NCI-H2107 (cell line): Measurements from ENCODE around the gene HUS1.
A peak's percentile ranks its signal among the peaks of the same experiment; 100 is the strongest.

Experiments used
- DNase-seq: peaks from one replicate; lab custom pipeline; 2025; lab: John Stamatoyannopoulos, UW

Gene HUS1

DNA sequence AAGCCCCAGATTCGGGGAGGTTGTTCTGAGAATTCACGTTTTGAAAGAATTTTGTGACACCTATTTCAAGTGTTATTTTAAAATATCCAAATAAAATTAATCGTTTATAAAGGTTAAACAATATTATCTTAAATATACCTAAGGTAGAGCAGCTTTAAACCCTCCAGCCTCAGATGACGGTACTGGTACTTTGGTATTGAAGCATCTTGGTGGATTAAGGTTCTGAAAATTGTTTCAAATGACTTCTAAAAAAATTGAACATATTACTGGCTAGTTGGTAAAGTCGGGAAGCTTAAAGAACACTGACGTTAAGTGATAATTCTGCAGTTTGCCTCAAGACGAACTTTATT lies 392 bp upstream of the HUS1 start:
- DNase-seq: no peak

DNA sequence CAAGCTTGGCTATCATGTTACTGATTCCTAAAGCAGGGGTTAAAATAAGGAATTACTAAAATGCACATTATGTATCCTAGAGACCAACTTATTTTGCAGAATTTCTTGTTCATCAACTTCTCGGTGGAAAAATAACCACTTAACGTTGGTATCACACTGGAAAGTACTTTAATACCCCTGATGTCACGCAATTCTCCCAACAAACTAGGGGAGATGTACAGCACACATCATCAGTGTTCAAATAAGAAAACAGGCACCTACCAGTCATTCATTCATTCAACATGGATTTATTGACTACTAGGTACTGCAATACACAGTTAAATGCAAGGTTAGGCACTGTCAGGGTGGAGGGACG lies 648 bp downstream of the HUS1 start:
- no peak for DNase-seq

DNA sequence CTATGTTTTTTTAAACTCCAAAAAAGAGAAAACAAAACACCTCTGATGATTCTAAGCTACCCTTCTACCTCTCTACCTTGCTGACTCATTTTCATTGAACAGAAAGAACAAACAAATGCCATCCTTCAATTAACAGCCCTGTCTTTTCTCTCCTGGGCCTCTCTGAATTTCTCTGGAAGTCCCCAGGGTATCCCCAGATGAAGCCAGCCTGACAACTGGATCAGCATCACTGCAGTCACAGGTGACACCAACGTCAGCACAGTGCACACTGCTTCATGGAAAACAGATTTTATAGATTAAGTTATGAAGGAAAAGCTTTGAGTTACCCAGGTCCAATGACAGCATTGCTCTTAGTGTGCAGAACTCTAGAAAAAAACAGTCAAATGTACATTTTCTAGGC lies 5.7 kb downstream of the HUS1 start:
- DNase-seq: no peak

DNA sequence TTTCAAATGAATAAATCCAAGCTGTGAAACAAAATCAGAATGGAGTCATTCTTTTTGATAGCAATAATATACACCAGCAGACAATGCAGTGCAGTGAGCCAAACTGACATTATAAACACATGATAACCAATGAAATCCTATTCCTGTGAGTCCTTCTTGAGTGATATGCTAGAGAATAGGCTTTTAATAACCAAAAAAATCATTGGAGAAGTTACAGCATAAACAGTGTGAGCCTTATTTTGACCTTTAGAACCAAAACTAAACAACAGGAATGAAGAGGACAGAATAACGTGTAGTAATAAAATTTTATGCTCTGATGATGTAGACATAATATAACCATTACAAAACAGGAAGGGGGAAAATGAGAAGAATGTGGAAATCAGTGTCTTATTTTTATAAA lies 8.7 kb downstream of the HUS1 start:
- no peak for DNase-seq

DNA sequence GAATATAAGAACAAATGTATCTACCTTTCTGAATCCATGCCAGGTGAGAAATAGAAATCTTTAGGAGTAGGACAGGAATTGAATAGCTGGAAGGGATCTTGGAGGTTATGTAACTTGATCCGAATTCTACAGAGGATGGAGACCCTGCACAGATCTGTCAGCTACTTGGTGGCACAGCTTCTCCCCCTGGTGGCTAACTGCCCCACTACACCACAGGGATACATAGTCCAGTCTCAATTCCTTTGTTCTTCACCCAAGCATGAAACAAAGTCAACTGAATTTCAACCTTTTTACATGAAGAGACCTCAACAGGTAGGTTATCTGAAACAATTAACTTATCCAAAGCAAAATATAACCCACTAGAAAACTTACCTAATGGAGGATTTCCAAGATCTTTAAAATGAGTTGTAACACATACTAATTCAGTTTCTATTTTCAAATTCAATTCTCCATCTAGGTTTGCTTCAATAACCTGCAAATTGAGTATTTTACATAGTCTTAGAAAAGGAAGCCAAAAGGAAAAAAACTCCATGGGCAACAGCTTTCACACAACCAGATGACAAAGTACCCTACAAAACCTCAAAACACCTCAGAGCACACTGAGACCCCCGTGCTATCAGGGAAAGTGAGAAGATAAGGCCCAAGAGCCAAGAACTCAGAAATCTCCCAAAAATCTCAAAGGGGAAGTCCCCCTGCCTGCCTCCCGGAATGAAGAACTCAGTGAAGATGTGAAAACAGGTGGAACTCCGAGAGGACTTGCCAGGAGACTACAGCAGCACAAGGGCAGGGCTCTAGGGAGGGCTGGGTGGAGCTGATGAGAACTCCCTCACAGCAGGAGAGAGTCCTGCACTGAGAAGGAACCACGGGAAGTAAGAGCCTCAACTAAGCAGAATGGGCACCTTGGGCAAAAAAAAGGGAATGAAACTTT lies 10.3 kb downstream of the HUS1 start:
- peak; percentile 48 for DNase-seq

DNA sequence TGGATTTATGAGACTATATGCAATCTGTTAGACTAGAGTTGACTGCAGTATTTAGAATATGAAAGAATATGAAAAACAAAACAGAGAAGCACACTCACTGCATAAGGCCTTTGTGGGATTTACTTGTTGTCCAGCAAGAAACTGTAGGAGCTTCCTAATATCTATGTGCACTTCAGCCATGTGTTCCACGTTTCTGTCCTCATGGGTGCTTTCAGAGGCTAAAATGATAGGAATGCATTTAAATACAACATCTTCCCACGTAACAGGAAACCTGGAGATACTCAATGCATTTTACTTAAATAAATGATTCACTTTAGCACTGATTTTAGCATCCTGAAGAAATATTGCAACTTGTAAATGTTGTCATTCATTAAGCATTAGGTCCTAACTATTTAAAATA lies 11.7 kb downstream of the HUS1 start:
- no peak for DNase-seq

DNA sequence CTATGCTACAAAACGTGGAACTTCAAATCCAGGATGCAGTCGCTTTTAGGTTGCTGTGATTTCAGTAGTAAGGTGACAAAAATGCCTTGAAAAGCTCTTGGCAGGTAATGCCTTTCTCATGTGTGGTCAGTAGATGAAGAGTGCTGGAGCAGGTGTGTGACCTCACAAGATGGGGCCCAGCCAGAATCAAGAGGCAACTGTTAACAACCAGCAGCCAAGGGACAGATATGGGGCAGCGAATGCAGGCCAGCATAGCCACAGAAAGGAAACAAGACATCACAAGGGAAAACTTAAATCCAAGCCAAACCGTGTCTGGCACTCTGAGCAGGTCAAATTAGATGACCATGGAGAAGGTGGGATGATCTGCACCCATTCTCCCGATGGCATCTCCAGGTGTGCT lies 12.3 kb downstream of the HUS1 start:
- DNase-seq: no peak

DNA sequence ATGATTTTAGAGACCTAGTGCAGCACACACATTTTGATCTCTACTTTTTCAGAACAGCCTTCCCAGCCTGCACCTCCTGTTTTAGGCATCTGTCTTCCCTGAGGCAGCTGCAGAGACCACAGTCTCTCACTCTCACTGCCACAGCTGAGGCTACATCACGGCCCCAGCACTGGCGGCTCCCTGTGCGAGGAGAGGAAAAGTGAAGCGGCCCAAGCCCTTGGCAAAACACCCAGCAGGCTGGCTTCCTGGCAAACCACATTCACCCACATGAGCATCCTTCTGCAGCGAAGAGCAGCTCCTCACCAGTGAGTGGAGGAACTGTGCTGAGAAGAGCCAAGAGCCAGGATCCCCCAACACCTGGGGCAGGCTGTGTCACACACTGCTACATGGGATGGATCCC lies 14.0 kb downstream of the HUS1 start:
- DNase-seq: no peak

DNA sequence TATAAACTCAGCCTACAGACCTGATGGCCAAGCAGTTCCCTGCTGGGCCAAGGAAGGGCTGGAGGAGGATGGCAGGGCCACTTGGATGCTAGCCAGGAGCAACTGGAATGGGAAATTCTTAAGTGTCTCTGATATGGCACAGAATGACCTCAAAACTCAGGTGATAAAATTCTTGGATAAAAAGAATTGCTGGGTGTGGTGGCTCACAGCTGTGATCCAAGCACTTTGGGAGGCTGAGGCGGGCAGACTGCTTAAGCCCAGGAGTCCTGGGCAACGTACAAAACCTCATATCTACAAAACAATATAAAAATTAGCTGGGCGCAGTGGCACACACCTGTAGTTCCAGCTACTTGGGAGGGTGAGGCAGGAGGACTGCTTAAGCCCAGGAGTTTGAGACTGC lies 17.2 kb downstream of the HUS1 start:
- no peak for DNase-seq

DNA sequence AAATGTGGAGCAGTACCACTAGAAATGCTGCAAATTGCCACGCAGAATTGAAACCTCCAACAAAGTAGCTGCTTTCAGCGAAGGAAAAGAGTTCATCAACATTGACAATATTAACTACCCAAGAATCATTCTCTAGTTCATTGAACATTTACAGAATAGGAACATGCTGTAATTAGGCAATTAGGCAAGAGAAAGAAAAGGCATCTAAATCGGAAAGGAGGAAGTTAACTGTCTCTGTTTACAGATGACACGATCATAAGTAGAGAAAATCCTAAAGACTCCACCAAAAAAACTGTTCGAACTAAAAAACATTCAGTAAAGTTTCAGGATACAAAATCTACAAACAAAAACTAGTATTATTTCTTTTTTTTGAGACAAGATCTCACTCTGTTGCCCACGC lies 22.3 kb downstream of the HUS1 start:
- no peak for DNase-seq

DNA sequence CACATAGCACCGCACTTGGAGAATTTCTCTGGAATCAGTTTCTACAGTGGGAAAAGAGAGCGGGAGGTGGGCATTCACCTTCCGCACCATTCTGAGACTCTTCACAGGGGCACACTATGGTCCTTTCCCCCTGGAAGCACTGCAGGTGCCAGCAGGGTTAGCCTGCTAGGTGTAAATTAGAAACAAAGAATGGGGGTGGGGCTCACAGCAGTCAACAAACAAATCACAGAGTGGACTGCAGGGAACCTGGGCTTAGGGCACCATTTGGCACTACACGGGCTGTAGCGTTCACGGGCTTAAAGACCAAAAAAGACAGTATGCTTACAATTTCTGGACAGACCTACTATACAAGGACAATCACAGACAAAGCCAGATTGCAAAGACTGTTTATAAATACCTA lies 23.2 kb downstream of the HUS1 start:
- DNase-seq: no peak

DNA sequence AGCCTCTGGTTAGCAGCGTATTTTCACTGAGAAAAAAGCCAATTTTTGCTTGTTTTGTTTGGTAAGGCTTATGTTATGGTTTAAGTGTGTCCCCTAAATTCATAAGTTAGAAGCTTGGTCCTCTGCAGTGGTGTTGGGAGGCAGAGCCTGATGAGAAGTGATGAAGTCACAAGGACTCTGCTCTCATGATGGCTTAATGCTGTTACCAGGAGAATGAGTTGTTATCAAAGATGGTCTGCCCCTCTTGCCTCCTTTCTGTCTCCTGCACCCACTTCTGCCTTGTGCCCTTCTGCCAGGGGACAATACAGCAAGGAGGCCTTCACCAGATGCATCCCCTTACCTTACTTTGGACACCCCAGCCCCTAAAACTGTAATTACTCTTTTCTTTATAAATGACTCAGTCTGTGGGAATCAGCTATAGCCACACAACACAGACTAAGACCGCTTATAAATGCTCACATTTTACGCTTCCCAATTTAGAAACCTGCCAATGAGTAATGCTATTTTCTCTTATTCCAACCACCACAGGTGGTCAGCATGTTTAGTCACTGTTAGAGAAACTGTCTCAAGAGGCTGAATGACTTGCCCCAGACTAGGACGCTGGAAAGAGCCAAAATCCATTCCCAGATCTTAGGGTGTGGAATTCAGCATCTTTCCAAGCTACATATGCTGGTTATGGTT lies 25.0 kb downstream of the HUS1 start:
- DNase-seq: no peak

DNA sequence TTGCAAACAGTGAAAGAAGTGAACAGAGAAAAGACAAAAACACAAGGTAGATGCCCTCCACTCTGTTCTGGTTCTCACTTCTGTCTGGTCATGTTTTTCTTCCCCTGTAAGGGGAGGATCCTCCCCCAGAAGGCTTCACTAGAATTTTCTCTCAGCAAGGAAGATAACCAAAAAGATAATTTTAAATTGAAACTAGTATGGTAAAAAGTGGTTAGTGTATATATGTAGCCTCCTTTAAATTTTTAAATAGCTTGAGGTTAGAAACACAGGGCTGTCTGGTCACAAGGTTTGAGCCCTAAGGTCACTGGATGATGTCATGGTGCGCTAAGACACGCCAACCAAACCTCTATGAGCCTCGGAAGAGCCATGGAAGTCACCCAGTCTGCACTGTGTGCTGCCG lies 25.6 kb downstream of the HUS1 start:
- DNase-seq: no peak

DNA sequence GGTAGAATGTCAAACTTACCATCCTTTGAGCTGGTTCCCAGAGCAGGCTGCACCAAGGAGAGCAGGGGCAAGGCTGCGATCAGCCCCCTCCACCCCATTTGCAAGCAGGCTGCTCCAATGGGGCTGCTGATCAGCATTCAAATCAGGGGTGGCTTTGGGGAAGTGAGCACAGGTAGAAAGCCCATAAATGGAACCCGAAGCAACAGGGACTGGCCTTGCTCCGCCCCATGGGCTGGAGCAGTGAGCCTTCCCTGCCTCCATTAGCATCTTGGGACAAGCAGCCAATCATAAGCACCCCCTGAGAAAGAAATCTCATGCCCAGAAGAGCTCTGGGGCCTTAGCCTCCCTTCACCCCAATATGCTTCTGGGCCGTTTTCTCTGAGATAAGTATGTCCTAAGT lies 27.2 kb downstream of the HUS1 start:
- no peak for DNase-seq

DNA sequence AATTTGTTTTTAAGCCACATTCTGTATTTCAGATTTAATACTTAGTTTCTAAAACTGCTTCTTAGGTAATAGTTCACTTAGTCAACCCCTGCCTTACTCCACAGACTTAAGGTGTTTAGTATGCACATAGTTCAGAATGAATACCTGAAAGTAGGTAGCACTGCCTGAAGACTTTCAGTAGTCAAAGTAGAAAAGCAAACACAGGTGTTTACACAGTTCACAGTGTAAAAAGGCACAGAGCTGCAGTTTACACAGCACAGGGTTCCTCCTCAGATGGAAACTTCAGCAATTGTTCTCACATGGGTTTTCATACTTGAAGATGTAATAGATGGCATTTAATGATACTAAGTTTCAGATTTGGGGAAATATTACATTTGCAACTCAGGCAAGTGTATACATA lies 28.0 kb downstream of the HUS1 start:
- no peak for DNase-seq

DNA sequence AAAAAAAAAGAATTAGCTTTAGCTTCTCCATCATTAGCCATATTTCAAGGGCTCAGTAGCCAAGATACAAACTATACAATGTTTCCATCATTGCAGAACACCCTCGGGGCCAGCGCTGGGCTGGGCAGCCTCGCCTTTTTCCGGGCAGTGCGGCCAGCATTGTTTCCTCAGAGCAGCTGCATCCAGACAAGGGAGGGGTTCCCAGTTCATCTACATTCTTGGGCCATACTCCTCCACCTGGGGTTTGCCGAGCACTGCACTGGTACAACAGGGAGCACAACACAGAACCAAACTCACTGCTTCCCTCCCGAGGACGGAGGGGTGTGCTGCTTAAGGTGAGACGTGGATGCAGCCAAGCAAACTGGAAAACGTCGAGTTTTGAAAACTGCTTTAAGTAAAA lies 28.7 kb downstream of the HUS1 start:
- DNase-seq: no peak

DNA sequence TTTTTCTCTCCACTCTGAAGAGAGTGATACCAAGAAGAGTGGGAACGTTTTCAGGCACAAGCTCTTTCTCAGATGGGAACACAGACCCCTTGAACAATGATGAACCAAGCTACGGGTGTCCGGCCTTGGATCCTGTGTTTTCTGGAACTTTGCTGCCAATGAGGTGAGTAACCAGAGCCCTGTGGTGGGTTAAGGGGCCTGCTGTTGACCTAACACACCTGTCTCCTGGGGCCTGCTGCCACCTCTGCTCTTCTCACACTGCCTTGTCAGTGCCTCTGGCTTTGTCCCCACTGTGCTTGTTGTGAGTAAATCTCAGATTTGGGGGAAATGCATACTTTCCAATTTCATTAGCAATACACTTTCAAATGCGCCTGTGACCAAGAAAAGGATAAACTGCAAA lies 29.7 kb downstream of the HUS1 start:
- DNase-seq: no peak

DNA sequence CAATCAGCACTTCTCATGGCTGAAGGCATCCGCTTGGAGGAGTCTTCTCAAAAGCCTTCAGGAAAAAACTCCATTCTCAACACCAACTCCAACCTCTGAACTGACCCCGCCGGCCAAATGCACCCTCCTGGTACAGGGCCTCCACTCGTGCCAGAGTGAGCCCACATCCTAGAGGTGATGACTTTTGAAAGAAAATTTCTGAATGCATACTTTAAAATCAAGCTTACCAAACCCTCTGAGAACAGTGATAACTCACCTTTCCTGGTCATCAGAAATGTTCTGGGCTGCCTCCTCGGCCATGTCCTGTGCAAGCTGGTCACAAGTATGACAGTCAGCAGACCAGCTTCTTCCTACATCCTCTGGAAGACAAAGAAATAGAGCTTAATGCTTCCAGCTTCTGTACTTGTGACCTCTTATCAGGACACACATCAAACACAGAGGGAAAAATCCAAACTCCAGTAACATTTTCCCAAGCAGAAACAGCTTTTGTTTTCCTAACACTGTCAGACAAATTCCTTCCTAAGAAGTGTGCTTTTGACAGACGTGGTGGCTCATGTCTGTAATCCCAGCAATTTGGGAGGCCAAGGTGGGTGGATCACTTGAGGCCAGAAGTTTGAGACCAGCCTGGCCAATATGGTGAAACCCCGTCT lies 31.1 kb downstream of the HUS1 start, which contains the start of gene PKD1L1:
Gene PKD1L1 (minus strand): TSS at position 326 of the 650 bp plus-strand sequence. CDS start 26 bp downstream, at position 300.
- DNase-seq: no peak

DNA sequence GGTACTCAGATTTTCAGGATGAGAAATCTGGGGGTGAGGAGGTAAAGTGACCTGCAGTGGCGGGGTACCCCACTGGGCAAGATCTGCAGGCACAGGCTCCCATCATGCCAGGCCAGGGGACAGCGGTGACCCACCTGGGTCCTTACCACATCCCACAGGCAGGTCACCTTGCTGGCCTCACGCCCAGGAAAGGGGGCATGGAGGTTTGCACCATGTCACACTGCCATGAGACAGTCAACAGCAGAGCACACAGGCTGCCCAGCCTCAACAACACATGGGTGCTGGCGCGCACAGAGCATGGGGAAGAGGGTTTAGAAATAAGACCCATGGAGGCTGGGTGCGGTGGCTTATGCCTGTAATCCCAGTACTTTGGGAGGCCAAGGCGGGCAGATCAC lies 32.1 kb downstream of the HUS1 start:
- no peak for DNase-seq

DNA sequence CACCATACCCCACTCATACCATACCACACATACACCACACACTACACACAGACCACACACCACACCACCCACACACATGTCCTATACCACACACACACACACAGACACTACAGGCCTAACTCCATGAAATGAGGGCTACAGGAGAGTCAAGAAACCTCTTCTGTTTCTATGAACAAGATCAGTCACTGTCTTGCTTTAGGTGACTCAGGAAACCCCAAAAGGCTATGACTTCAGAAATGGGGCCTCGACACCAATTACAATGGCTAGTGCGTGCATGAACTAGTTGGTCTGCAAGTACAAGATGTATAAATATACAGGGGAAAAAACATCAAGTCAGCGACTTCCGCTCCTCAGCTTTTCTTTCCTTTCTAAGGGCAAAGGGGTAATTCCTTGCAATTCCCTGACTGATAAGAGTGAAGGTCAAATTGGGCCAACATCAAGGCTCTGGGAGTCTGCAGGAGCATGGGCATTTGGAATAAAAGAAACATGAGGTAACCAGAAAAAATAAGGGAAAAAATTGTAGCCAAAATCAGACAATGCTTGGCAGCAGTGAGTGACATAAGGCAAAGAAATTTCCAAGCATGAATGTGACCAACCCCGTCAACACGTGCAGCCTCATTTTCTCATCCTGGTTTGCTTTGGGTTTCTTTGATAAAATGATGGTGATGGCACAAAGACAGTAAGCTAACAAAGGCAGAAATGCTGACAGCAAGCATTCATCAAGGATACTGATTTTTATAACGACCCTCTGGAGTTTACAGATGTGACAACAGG lies 32.6 kb downstream of the HUS1 start:
- no peak for DNase-seq

DNA sequence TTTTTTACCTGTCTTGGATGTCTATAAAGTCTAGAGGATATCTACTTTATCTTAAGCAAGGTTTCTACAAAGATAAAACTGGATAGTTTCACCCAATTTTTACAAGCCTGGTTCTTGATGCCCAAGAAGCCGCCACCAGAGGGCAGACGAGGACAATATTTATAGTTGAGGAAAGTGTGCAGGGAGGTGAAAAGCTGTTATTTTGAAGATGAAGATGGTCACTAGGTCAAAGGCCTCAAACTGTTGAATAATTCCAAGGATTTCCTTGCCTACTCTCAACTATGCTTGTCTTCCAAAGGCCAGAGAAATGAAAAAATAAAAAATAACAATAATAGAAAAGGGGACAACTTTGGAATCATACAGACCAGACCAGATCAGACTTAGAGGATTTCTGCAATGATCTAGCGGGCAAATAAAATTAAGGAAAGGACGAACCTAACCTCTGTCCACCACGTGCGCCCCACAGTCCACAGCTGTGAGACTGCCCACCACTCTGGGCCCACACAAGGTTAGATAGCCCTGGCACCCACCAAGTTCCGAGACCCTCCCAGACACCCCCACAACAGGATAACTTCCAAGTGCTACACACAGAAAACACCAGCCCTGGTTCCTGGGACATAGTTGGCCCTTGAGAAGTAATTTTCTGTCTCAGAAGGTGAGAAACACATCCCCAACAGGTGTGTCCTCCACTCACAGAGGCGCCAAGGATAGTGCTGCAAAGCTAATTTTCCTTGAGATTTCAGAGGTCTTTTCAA lies 34.0 kb downstream of the HUS1 start:
- DNase-seq: peak; percentile 11
